ENCODE measurements around the gene TCF7L1. TPM values are rescaled to one million over a fixed set of nuclear protein-coding genes. Genes with fewer than 3 reads are reported as not detected.
A peak's percentile ranks its signal among the peaks of the same experiment; 100 is the strongest.

Gene TCF7L1
- polyA plus RNA-seq, 1 of the 3 experiments (the other 2 are of a cell fraction): 3.7 TPM

DNA sequence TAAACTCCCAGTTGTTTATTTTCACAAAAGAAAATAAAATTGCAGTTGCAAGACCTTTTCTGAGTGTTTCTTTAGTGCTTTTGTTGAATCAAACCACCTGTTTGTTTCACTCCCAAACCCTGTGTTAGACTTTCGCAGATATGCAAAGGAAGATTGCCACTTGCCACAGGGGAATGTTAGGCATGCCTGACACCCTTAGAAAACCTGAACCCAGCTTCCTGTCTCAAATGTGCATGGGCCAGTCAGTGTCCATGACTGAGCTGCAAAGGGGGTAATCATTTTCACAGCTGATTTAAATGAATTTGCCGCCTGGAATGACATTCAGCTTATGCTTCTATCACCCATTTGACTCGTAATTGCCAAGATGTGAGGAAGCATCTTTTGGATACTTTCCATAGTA lies 177.1 kb downstream of the TCF7L1 start:
- Histone ChIP-seq H3K4me1 (ENCODE audit: control insufficient read depth in 1 of 2, insufficient read depth in 2 of 2, low read depth in 1 of 2, low read length in 1 of 2) (peaks cover 10 to 17% of the 10 kb centered on the region in 2 experiments; a peak in 2 of 4 replicates), H3K9me2 (no peaks in the 10 kb centered on the region), H4K20me1 (ENCODE audit: insufficient read depth) (no peaks in the 10 kb centered on the region), H3K27ac (ENCODE audit: low read depth in 2 of 2, low read length in 1 of 2) (peak overlapping the region; percentile 51 to 69; a peak in 2 of 4 replicates), H3K4me2 (no peak overlapping the region), H3K9ac (no peak overlapping the region), H3K79me2 (ENCODE audit: insufficient read depth) (no peaks in the 10 kb centered on the region), H3K36me3 (replicated peaks in 1 of 2; ENCODE audit: control insufficient read depth in 1 of 2, insufficient read depth in 2 of 2, low read length in 1 of 2) (peaks cover 5 to 10% of the 10 kb centered on the region in 2 experiments), H3K9me3 (no peaks in the 10 kb centered on the region), H3K27me3 (ENCODE audit: insufficient read depth) (no peaks in the 10 kb centered on the region), H3F3A (replicated peaks; ENCODE audit: insufficient read depth) (peaks cover 21% of the 10 kb centered on the region), H2AFZ (ENCODE audit: low read depth) (no peak overlapping the region), H3K4me3 (ENCODE audit: low read depth in 2 of 2, low read length in 1 of 2) (no peak overlapping the region)
- no peak for DNase-seq
- ChIA-PET CTCF (interaction anchor here (0.7 to 2.9 kb wide), 4 partner anchors 10 to 384 kb away, joined by 3 to 28 read pairs (median 7); no protein-coding TSS in a partner anchor), POLR2A (interaction anchor here (1.3 to 2.7 kb wide), 2 partner anchors 13 to 17 kb away, joined by 3 to 12 read pairs; partner anchors contain the start of gene TGOLN2)
- 93% methylated on average over 3 of the region's 3 CpGs for WGBS (ENCODE audit: low lambda C conversion rate)
- TF ChIP-seq TCF12 (IDR thresholded peaks at IDR 0.05) (no peak), ZBTB33 (IDR thresholded peaks at IDR 0.05; ENCODE audit: borderline replicate concordance, low read depth) (no peak), RAD21 (IDR thresholded peaks at IDR 0.05; ENCODE audit: low read length) (no peak), NFIC (IDR thresholded peaks at IDR 0.05; ENCODE audit: borderline replicate concordance) (no peak), JUND (IDR thresholded peaks at IDR 0.05) (no peak), USF1 (IDR thresholded peaks at IDR 0.05; ENCODE audit: borderline replicate concordance, low read depth) (no peak), RXRA (IDR thresholded peaks at IDR 0.05; ENCODE audit: borderline replicate concordance, low read depth) (no peak)

DNA sequence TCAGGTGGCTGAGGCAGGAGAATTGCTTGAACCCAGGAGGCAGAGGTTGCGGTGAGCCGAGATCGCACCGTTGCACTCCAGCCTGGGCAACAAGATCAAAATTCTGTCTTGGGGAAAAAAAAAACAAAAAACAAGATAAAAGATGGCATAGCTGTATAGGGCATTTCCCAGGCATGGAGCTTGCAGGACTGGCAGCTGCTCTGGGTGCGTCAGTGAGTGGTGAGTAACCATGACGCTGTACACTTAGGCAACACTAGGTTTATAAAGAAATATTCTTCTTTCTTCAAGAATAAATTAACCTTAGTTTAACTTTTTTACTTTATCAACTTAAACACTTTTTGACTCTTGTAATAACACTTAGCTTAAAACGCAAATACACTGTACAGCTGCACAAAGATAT lies 179.2 kb downstream of the TCF7L1 start:
- WGBS (ENCODE audit: low lambda C conversion rate): 90% methylated on average over 7 of the region's 7 CpGs

More for the DNA sequence above, 179.2 kb downstream of the TCF7L1 start:
- no peaks in the 10 kb centered on the region for H4K20me1 ChIP-seq (ENCODE audit: insufficient read depth)
- H3K36me3 ChIP-seq (replicated peaks in 1 of 2; ENCODE audit: control insufficient read depth in 1 of 2, insufficient read depth in 2 of 2, low read length in 1 of 2): peaks cover 5 to 16% of the 10 kb centered on the region in 2 experiments
- TF ChIP-seq FOSL2 (IDR thresholded peaks at IDR 0.05; ENCODE audit: borderline replicate concordance, low read depth): no peak
- TF ChIP-seq GABPA (IDR thresholded peaks at IDR 0.05; ENCODE audit: low read depth): no peak
- no peak for TF ChIP-seq NRF1 (IDR thresholded peaks at IDR 0.05; ENCODE audit: low read depth, low read length)
- TF ChIP-seq YY1 (IDR thresholded peaks at IDR 0.05; ENCODE audit: low read depth): no peak
- TF ChIP-seq FOXM1 (IDR thresholded peaks at IDR 0.05; ENCODE audit: low read depth): no peak
- no peak for TF ChIP-seq TAF1 (IDR thresholded peaks at IDR 0.05; ENCODE audit: borderline replicate concordance, low read depth, low read length)
- no peak for TF ChIP-seq NFIC (IDR thresholded peaks at IDR 0.05; ENCODE audit: borderline replicate concordance)
- no peak for TF ChIP-seq ZBTB33 (IDR thresholded peaks at IDR 0.05; ENCODE audit: borderline replicate concordance, low read depth)
- no peak for TF ChIP-seq MEF2A (IDR thresholded peaks at IDR 0.05; ENCODE audit: borderline replicate concordance, low read depth)
- no peak for TF ChIP-seq ELF1 (IDR thresholded peaks at IDR 0.05)
- TF ChIP-seq, protein P1, sequence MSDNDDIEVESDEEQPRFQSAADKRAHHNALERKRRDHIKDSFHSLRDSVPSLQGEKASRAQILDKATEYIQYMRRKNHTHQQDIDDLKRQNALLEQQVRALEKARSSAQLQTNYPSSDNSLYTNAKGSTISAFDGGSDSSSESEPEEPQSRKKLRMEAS (IDR thresholded peaks at IDR 0.05; ENCODE audit: low read depth): no peak
- H3K4me1 ChIP-seq (ENCODE audit: control insufficient read depth in 1 of 2, insufficient read depth in 2 of 2, low read depth in 1 of 2, low read length in 1 of 2): peaks cover 10 to 17% of the 10 kb centered on the region in 2 experiments; a peak in 2 of 4 replicates
- no peak overlapping the region for H3K4me2 ChIP-seq
- no peaks in the 10 kb centered on the region for H3K9me2 ChIP-seq
- POLR2A ChIA-PET: no interaction called here
- DNase-seq: no peak
- no peak overlapping the region for H3K4me3 ChIP-seq (ENCODE audit: low read depth in 2 of 2, low read length in 1 of 2)
- CTCF ChIA-PET: interaction anchor here (1.1 kb wide), 1 partner anchor 12 kb away, joined by 5 read pairs; no protein-coding TSS in a partner anchor
- peak overlapping the region in 1 of 2 experiments; percentile 67; a peak in 2 of 4 replicates for H3K27ac ChIP-seq (ENCODE audit: low read depth in 2 of 2, low read length in 1 of 2)
- H3K27me3 ChIP-seq (ENCODE audit: insufficient read depth): no peaks in the 10 kb centered on the region
- peaks cover 21% of the 10 kb centered on the region for H3F3A ChIP-seq (replicated peaks; ENCODE audit: insufficient read depth)
- no peaks in the 10 kb centered on the region for H3K79me2 ChIP-seq (ENCODE audit: insufficient read depth)
- H3K9ac ChIP-seq: no peak overlapping the region
- H3K9me3 ChIP-seq: no peaks in the 10 kb centered on the region
- H2AFZ ChIP-seq (ENCODE audit: low read depth): no peak overlapping the region

Measured in SK-N-SH (cell line).